Measurements from ENCODE around the gene CLDN11.

- no peak for TF ChIP-seq EZH2 (IDR thresholded peaks at IDR 0.05)
- TF ChIP-seq CTCF (IDR thresholded peaks at IDR 0.05) = no peak
- no peak for TF ChIP-seq EZH2phosphoT487 (IDR thresholded peaks at IDR 0.05)
These were observed 13.7 kb downstream of the CLDN11 start for GRCh38 chr3:170432416-170432815.
